GM19455 (cell line): ENCODE results near the gene NUTF2.

Experiments used
- ATAC-seq: cut with Tn5 transposase; IDR thresholded peaks from one replicate; pipeline ENCODE4 v1.9.1; 2021; ENCODE audit not compliant: unreplicated experiment

The NUTF2 gene

DNA sequence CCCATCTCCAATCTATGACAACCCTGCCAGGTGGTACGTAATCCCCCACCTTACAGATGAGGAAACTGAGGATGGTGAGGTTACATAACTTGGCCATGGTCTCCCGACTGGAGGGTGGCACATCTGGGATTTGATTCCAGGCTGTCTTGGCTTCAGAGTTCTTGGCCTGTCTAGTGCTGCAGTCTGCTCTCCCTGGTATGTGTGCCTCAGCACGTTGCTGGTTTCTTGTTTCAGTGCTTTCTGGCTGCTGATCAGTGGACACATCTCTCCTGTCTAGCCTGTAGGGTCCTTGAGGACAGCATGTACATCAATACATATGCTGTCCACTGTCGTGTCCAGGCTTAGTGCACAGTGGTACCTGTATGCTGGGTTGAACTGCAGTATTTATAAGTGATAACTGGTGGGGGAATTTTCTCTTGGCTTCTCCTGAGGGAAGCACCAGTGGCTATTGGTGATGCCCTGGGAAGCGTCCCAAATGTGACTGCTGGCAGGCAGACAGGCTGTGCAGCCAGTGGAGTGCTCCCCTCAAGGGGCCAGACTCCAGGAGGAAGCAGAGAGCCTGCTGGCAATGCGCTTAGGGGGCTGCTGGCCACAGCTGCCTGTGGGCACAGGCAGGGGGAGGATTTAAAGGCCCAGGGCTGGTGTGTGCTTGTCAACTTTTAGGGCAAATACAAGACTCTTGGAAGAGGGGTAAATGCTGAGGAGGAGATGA is 70.6 kb downstream of the NUTF2 start:
- ATAC-seq, result no peak

GRCh38 chr16:67917852-67918236 is 71.1 kb downstream of the NUTF2 start:
- no peak for ATAC-seq

- no peak for ATAC-seq
These were observed 73.0 kb downstream of the NUTF2 start for GRCh38 chr16:67919622-67920221.
